Lung microvascular endothelial cell (primary cell): Measurements from ENCODE around the gene NUDT6. TPM values are rescaled to one million over a fixed set of nuclear protein-coding genes. Genes with fewer than 3 reads are reported as not detected.
"Not testable (repeated sequence)": the region's sequence is repeated elsewhere in the genome, so short reads cannot be mapped to it uniquely, and the experiment has no call there.

Experiments
- DNase-seq, 2 donors: peaks; one replicate each; pipeline versions ENCODE4 v3.0.0 to v3.0.0-alpha.2; 2010; ENCODE audit warnings: low read depth in 2 of 2
- total RNA-seq: library from RNA; depleted of rRNA; stranded (reverse); fragments of >200 nt; gene quantifications from 2 replicates; pipeline ENCODE4 v1.2.1, GENCODE V29; 2014

Gene NUDT6
- total RNA-seq, 1 donor from 2014 or later: 3.6 TPM

DNA sequence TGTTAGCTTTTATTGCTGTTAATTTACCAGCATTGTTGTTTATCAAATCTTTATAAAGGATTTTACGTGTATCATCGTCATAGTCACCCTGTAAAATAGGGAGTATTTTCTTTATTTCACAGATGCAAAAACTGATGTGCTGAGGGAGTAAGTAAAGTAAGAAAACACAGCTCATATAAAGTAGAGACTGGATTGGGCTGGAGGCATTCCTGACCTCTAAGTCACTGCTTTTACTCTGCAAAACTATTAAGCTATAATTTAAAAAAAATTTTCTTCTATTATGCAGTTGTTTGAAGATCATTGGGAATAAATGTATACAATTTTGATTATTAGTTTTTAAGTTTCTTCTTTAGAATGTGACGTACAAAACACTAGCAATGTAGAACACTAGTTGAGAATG lies 45.9 kb downstream of the NUDT6 start:
- DNase-seq: no peak

DNA sequence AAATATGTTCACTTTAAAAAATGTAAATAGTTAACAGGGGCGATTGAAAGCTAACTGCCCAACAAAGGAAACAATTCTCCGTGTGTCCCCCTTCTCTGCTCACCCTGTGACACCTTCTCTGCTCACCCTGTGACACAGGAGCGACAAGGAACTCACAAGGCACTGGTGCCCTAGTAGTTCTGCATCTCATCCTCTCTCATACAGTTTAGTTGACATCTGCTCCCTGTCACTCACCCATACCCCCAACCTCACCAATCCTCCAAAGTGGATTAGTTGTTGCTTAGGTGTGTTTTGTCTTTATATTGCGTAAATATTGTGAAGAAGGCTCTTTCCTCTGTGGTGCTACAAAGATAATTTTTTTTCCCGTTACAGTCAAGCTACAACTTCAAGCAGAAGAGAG lies 46.4 kb downstream of the NUDT6 start:
- no peak for DNase-seq

DNA sequence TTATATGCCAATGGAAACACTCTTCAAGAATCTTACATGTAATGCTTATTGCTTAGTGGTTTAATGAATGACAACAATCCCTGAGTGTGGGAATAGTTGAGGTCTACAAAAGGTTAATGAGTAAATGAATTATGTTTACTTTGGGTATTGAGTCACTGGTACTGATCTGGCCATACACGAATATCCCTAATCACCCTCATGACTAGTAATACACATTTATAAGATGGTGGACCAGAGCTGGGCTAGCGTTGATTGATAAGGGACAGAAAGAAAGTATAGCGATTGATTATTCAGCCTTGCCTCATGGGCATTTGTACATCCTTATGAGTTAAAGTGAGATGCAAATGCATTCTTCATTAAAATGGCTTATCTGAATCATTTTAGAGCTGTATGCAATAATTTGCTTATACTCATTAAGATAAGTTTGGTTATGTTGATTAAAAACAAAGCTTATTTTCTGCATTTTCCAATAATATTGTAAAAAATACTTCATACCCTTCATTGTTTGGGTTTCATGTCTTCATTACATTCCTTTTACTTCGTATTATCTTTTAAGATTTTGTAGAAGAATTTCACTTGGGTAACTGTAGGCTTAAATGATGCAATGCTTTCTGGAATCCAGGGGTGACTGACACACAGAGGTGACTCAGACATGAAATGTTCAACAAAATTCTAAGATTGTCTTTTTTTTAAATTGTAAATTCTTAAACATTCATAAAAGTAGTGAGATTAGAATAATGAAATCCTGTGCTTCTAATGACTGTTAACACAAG lies 48.4 kb downstream of the NUDT6 start:
- peak in 1 of 2 donors; percentile 76 for DNase-seq

DNA sequence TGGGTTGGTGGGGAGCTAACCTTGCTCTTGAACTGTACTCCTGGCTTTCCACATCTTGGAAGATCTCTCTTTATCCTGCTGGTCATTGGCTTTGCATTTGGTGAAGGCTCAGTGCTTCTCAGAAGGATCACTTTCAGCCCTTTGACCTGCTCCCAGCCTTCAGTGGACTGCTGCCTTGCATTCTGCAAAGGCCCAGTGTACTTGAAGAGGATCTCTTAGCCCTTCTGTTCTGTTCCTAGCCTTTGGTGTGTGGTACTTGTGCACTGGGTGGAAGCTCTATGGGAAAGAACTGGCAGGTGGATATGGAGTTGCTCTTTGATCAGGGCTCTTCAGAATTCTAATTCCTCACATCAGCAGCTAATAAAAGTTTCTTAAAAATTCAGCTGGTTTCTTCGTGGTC lies 49.3 kb downstream of the NUDT6 start:
- DNase-seq: no peak

DNA sequence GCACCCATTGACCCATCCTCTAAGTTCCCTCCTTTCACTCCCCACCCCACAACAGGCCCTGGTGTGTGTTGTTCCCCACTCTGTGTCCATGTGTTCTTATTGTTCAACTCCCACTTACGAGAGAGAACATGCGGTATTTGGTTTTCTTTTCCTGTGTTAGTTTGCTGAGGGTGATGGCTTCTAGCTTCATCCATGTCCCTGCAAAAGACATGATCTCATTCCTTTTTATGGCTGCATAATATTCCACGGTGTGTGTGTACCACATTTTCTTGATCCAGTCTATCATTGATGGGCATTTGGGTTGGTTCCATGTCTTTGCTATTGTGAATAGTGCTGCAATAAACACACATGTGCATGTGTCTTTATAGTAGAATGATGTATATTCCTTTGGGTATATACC lies 54.2 kb downstream of the NUDT6 start:
- DNase-seq: not testable (repeated sequence)

DNA sequence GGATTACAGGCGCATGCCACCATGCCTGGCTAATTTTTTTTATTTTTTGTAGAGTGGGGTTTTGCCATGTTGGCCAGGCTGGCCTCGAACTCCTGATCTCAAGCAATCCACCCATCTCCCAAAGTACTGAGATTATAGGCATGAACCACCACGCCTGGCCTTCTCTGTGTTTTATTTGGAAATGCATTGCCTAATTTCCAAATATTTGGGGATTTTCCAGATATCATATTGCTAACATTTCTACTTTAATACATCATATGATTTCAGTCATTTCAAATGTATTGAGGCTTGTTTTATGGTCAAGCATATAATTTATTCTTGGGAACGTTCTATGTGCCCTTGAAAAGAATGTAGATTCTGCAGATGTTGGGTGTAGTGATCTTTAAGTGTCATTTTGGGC lies 57.0 kb downstream of the NUDT6 start:
- DNase-seq: no peak

DNA sequence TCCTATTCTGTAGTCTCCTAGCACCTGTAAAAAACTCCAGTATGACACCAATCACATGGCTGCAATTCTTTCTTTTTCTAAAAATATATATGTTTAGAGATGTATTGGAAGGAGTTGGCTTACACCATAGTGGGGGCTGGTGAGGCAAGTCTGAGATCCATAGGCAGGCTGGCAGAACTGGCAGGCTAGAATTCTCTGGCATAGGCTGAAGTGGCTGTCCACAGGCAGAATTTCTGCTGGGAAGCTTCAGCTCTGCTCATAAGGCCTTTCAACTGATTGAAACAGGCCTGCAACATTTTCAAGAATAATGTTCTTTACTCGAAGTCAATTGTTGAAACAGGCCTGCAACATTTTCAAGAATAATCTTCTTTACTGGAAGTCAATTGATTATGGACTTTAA lies 58.8 kb downstream of the NUDT6 start:
- DNase-seq: no peak

DNA sequence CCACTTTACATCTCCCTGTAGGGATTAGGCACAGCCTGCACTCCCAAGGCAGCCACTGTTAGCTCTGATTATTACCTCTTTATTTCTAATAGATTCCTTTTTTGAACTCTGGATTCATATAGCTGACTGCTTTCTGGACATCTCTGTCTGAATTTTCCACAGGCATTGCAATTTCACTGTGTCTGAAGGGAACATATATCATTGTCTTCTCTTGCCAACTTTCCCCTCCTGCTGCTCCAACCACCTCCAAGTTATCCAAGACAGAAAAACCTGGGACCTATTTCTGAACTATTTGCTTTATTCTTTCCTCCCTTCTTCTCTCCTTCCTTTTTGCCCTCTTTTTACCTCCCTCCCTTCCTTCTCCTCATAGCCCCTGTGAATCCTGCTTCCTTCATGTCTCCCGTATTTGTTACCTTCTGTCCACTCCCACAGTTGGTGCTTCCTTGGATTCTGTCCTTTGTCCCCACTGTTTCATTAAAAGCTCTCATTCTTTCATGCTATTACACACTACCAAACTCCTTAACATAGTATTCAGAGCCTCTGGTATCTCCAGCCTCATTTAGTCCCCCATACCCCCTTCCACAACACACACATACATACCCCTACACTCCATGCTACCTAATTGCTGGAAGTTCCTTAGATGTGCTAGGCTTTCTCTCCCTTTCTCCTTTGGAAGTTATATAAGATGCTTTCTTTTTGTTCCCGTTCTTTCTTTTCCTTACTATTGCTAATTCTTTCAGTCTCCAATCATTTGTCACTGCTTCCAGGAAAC lies 61.0 kb downstream of the NUDT6 start:
- DNase-seq: no peak

DNA sequence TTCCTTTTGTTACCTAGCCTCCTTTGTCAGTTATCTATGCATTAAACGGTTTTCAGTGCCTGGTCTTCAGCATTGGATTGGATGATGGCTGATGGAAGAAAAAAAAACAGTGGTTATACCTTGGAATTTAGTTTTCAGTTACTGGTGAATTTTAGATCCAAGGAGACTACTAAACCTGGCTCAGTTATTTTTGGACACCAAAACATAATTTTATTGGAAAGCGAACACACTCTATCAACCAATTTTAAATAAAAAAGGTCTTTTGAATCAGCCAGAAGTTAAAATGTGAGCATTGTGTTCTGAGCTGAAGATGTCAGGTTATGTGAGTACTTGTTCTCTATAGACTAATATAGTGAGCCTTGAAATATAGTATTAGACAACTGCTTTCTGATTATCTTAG lies 63.7 kb downstream of the NUDT6 start:
- no peak for DNase-seq

DNA sequence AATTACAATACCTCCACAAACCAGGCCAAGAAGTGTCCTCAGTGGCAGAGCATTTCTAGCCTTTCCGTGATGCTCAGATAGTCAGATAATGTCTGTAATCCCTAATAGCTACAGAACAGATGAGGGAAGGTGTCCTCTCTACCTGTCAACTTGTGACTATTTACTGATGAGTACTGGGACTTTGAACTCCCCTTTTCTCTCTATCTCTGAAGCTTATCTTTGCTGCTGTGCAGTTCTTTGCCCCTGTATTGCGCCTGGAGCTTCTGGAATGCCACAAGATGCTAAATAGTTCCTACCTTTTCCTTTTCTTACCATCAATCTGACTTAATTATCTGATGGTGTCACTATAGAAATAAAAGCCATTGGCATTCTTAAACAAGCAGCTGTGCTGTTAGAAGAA lies 65.2 kb downstream of the NUDT6 start:
- no peak for DNase-seq

DNA sequence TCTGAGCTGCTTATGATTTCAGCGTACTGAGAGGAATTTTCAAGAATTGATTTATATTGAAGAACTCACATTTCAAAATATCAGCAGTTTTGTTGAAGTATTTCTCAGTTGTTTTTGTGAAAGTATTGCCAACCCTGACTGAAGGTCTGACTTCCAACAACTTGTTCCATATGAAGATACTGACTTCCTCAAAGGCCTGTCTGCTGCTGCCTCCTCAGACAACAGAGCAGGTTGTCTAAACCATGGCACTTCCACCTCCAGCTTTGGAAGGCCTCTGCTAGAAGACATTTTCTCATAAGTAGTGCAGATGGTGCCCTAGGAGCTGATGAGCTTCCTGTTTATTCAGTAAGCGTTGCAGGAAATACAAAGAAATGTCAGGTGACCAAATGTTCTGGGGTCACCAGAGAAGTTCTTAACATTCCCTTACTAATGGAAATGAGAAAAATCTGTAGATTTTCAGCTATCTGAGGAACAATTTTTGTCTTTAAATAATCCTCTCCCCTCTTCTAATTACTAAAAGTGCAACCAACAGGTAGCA lies 67.0 kb downstream of the NUDT6 start:
- peak in 1 of 2 donors; percentile 62 for DNase-seq

DNA sequence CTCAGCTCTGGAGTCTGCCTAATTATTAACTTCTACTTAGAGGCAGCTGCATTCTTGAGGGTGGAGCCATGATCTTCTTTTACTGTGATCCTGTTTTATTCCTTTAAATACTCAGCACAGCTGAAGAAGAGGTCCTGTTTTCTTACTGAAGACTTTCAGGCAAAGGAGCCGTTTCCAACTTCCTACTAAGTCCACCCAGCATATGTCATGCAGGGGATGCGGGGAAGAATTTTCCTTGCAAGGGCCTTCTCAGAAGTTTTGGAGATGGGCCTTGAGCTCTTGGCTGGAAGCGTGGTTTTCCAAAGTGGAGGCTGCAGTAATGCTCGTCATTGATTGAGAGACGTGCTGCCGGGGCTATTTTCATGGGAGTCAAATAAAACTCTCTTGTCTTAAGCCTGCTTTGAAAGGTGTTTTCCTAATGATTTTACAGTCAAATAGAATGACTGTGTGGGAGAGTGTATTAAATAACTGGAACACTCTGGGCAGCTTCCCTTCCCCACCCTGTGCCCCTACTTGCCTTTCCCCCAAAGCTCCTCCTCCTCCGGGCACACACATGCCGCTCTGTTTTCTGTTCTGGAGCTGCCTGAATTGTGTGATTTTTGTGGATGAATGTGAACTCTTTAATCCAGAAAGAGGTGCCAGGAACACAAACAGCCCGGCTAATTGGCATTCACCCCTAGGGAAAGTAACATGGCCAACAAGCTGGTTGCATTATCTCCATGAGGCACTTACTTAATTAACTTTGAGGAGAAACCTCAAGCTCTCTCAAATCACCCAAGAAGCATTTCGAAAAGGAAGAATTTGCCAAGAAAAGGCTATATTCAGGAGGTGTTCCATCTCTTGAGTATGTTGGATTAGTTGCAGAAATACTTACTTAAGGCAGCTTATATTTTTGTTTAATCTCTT lies 67.7 kb downstream of the NUDT6 start:
- DNase-seq: no peak

DNA sequence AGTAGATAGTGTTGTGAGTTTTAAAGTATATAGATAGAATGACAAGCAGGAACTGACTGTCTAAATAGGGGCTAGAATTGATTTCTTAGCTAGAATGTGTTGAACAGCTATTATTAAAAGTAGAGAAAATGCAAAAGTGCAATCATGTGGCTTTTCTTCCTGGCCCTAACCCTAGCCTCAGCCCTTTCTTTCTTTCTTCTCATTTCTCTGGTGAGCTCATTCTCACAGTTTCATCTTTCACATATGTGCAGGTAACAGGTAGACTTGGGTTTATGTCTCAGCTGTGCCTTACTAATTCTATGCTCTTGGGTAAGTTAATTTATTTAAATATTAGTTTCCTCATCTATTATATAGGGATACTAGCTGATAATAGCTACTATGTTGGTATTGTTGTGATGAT lies 70.8 kb downstream of the NUDT6 start:
- no peak for DNase-seq

DNA sequence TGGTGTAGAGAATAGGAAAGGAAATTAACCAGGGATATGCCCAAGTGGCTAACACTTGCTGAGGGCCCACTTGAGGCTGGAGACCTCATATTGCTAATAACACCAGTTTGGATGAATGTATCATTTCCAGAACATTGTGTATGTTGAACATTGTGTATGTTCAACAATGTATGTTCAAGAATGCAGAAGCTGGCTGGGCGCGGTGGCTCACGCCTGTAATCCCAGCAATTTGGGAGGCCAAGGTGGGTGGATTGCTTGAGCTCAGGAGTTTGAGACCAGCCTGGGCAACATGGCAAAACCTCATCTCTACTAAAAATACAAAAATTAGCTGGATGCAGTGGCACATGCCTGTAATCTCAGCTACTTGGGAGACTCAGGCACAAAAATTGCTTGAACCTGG lies 72.6 kb downstream of the NUDT6 start:
- not testable (repeated sequence) for DNase-seq

DNA sequence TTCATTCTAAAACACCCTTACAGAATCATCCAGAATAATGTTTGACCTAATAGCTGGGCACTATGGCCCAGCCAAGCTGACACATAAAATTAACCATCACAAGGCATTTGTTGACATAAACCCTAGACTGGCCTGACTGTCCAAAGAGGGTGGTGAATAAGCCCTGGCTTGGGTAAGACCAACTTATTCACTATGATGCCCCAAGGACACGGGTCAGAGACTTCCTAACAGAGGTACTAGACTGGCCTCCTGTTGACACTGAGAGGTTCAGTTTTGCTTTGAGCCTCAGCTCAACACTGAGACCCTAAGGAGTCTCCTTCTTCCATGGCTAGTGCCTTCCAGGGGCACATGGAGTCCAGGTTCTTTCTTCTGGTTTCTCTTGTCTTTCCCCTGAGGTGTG lies 74.5 kb downstream of the NUDT6 start:
- no peak for DNase-seq

DNA sequence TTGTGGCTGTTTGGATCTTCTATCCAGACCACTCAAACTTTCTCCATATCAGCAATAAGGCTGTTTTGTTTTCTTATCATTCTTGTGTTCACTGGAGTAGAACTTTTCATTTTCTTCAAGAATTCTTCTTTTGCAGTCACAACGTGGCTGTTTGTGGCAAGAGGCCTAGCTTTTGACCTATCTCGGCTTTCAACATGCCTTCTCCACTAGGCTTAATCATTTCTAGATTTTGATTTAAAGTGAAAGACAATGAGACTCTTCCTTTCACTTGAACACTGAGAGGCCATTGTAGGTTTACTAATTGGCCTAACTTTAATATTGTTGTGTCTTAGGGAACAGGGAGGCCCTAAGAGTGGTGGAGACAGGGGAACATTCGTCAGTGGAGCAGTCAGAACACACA lies 76.6 kb downstream of the NUDT6 start:
- no peak for DNase-seq

DNA sequence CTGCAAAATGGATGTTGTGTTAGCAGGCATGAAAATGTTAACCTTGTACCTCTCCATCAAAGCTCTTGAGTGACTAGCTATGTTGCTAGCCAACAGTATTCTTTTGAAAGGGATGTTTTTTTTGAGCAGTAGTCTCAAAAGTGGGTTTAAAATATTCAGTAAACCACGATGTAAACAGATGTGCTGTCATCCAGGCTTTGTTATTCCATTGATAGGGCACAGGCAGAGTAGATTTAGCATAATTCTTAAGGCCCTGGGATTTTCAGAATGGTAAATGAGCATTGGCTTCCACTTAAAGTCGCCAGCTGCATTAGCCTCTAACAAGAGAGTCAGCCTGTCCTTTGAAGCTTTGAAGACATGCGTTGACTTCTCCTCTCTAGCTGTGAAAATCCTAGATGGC lies 77.3 kb downstream of the NUDT6 start:
- DNase-seq: no peak

DNA sequence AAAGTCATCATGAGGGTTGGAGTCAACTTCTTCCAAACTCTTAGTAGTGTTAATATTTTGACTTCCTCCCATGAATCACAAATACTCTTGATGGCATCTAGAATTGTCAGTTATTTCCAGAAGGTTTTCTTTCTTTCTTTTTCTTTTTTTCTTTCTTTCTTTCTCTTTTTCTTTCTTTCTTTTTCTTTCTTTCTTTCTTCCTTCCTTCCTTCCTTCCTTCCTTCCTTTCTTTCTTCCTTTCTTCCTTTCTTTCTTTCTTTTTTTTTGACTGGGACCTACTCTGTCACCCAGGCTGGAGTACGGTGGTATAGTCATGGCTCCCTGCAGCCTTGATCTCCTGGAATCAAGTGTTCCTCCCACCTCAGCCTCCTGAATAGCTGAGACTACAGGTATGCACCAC lies 78.0 kb downstream of the NUDT6 start:
- not testable (repeated sequence) for DNase-seq

DNA sequence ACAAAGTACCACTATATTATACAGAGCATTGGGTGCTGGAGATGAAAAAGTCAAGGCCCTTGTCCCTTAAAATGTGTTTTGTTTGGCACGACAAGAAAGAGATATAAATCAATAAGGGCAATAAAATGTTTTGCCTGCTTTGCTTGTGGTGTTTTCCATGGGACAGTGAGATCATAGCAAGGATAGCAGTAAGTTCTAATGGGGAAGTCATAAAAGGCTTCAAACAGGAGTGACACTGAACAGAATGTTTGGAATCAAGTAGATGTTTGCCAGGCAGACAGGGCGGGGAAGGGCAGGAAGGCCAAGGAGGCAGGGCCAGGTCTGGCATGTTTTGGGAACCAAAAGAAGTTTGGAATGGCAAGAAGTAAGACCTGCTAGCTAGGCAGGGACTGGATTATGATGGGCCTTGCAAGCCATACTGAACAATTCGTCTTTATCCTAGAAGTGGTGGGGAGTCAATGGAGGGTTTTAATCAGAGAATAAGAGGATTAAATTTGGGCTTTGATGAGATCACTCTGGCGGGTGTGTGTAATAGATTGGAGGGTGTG lies 79.3 kb downstream of the NUDT6 start:
- DNase-seq: no peak
